ENCODE measurements around the gene WNT7A. TPM values are rescaled to one million over a fixed set of nuclear protein-coding genes. Genes with fewer than 3 reads are reported as not detected.

WNT7A gene
- polyA plus RNA-seq, 1 of the 3 experiments (the other 2 are of a cell fraction) = not detected

GRCh38 chr3:13783476-13783875, 96.4 kb downstream of the WNT7A start:
- Histone ChIP-seq H3K27me3 (ENCODE audit: insufficient read depth) (no peaks in the 10 kb centered on the region), H3K9ac (no peak overlapping the region), H3K9me2 (no peaks in the 10 kb centered on the region), H3K27ac (ENCODE audit: low read depth in 2 of 2, low read length in 1 of 2) (no peak overlapping the region), H3K4me2 (no peak overlapping the region), H3K4me3 (ENCODE audit: low read depth in 2 of 2, low read length in 1 of 2) (no peak overlapping the region), H3K9me3 (no peaks in the 10 kb centered on the region), H4K20me1 (ENCODE audit: insufficient read depth) (no peaks in the 10 kb centered on the region), H3K4me1 (ENCODE audit: control insufficient read depth in 1 of 2, insufficient read depth in 2 of 2, low read depth in 1 of 2, low read length in 1 of 2) (peaks cover 0 to 21% of the 10 kb centered on the region in 2 experiments; a peak in 1 of 4 replicates), H3F3A (replicated peaks; ENCODE audit: insufficient read depth) (no peaks in the 10 kb centered on the region), H2AFZ (ENCODE audit: low read depth) (no peak overlapping the region), H3K79me2 (ENCODE audit: insufficient read depth) (no peaks in the 10 kb centered on the region), H3K36me3 (replicated peaks in 1 of 2; ENCODE audit: control insufficient read depth in 1 of 2, insufficient read depth in 2 of 2, low read length in 1 of 2) (no peaks in the 10 kb centered on the region)
- ChIA-PET POLR2A (no interaction called here), CTCF (no interaction called here)
- no peak for TF ChIP-seq CTCF (IDR thresholded peaks at IDR 0.05)
- no peak for TF ChIP-seq RXRA (IDR thresholded peaks at IDR 0.05; ENCODE audit: borderline replicate concordance, low read depth)
- TF ChIP-seq TCF12 (IDR thresholded peaks at IDR 0.05) = no peak
- TF ChIP-seq USF2 (IDR thresholded peaks at IDR 0.05; ENCODE audit: borderline replicate concordance, low read depth, low read length) = no peak
- TF ChIP-seq POLR2AphosphoS5 (IDR thresholded peaks at IDR 0.05; ENCODE audit: low read depth, low read length) = no peak
- no peak for TF ChIP-seq EP300 (IDR thresholded peaks at IDR 0.05; ENCODE audit: borderline replicate concordance in 1 of 2, low read depth in 1 of 2, low read length in 1 of 2)
- TF ChIP-seq GATA2 (CRISPR knock-in tag; IDR thresholded peaks at IDR 0.05) = no peak
- no peak for TF ChIP-seq CHD2 (IDR thresholded peaks at IDR 0.05; ENCODE audit: low read length, partially characterized antibody)
- 22% methylated on average over 8 of the region's 8 CpGs for WGBS (ENCODE audit: low lambda C conversion rate)
- no peak for DNase-seq

GRCh38 chr3:13782501-13782900, 97.4 kb downstream of the WNT7A start:
- no peaks in the 10 kb centered on the region for H3K9me3 ChIP-seq
- peak overlapping the region in 1 of 2 experiments; percentile 76; a peak in 2 of 4 replicates for H3K27ac ChIP-seq (ENCODE audit: low read depth in 2 of 2, low read length in 1 of 2)
- POLR2A ChIA-PET = no interaction called here
- H2AFZ ChIP-seq (ENCODE audit: low read depth) = no peak overlapping the region
- no peak overlapping the region for H3K9ac ChIP-seq
- H3K79me2 ChIP-seq (ENCODE audit: insufficient read depth) = no peaks in the 10 kb centered on the region
- H4K20me1 ChIP-seq (ENCODE audit: insufficient read depth) = no peaks in the 10 kb centered on the region
- H3K4me2 ChIP-seq = no peak overlapping the region
- TF ChIP-seq GABPA (IDR thresholded peaks at IDR 0.05; ENCODE audit: low read depth) (no peak), TEAD4 (IDR thresholded peaks at IDR 0.05; ENCODE audit: borderline replicate concordance, insufficient read depth) (no peak), GATA2 (CRISPR knock-in tag; IDR thresholded peaks at IDR 0.05) (no peak), NFIC (IDR thresholded peaks at IDR 0.05; ENCODE audit: borderline replicate concordance) (no peak), ELF1 (IDR thresholded peaks at IDR 0.05) (no peak), IRF3 (IDR thresholded peaks at IDR 0.05; ENCODE audit: low read depth, low read length) (no peak), CHD2 (IDR thresholded peaks at IDR 0.05; ENCODE audit: low read length, partially characterized antibody) (no peak), EP300 (IDR thresholded peaks at IDR 0.05; ENCODE audit: borderline replicate concordance in 1 of 2, low read depth in 1 of 2, low read length in 1 of 2) (no peak), POLR2AphosphoS5 (IDR thresholded peaks at IDR 0.05; ENCODE audit: low read depth, low read length) (no peak), TCF12 (IDR thresholded peaks at IDR 0.05) (no peak)
- 30% methylated on average over 11 of the region's 11 CpGs for WGBS (ENCODE audit: low lambda C conversion rate)
- no peaks in the 10 kb centered on the region for H3K36me3 ChIP-seq (replicated peaks in 1 of 2; ENCODE audit: control insufficient read depth in 1 of 2, insufficient read depth in 2 of 2, low read length in 1 of 2)
- H3K9me2 ChIP-seq = no peaks in the 10 kb centered on the region
- H3F3A ChIP-seq (replicated peaks; ENCODE audit: insufficient read depth) = no peaks in the 10 kb centered on the region
- peaks cover 0 to 21% of the 10 kb centered on the region in 2 experiments; a peak in 1 of 4 replicates for H3K4me1 ChIP-seq (ENCODE audit: control insufficient read depth in 1 of 2, insufficient read depth in 2 of 2, low read depth in 1 of 2, low read length in 1 of 2)
- H3K4me3 ChIP-seq (ENCODE audit: low read depth in 2 of 2, low read length in 1 of 2) = no peak overlapping the region
- CTCF ChIA-PET = interaction anchor here (0.9 to 1.7 kb wide), 2 partner anchors 96 to 124 kb away, joined by 3 to 7 read pairs; no protein-coding TSS in a partner anchor
- peak; percentile 67 for DNase-seq
- H3K27me3 ChIP-seq (ENCODE audit: insufficient read depth) = no peaks in the 10 kb centered on the region

Measured in SK-N-SH (cell line).